GM19193 (cell line): ENCODE measurements around the gene VCL.

Source experiments
- POLR2A ChIP-seq: IDR thresholded peaks from 4 replicates; pipeline ENCODE4 v1.6.1; 2011; ENCODE audit not compliant: insufficient read depth, insufficient read length; ENCODE audit errors: extremely low read depth

VCL gene

DNA sequence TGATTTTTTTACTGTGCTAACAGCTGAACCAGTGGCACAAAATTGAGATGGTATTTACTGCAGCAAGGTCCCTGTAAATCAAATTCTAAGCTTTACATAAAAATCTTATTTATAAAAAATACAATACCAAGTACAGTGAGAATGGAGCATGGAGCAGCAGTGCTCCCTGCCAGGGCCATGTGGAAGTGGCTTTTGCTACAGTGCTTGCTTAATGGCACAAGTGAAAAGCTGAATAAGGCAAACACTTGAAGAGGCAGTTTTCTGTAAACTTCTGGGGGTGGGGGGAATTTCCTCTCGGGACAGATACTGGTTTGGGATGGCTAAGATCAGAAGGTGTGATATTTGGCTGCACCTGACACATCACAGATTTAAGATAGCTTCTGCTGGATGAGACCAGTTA is 125.2 kb downstream of the VCL start:
- TF ChIP-seq POLR2A, result no peak

DNA sequence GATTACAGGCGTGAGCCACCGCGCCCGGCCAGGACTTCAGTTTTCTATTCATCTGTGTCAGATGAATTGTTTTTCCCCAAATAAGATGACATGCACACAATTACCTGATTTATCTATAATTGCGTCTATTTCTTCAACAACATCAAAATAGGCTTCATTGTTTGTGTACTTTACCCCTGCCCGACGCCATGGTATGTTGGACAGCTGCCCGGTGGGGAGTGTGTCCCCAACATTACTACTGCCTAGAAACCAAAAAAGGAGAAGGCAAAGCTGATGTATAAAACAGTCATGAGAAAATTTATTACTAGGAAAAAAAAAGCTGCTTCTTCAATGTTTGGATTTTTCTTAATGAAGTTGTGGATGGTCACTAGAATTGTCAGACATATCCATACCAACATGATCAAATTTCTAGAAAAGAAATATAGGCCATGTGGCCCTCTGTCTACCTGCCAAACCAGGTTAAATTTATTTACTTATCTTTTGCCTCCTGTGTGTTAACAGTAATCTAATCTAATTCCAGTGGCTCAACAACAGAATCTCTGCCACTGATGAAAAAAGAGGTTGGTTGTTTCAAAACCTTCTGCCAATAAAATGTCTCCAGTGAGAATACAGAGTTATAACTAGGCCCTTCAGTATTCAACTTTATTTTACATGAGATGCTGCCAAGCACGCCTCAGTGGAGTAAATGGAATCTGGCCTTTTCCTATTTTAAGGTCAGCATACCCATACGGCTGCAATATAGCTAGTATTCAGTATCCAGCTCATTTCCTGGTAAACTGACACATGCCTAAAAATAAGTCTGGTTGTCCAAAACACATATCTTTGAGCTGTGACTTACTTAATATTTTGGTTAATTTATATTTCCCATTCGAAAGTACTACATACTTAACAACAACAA is 136.3 kb downstream of the VCL start:
- no peak for TF ChIP-seq POLR2A

DNA sequence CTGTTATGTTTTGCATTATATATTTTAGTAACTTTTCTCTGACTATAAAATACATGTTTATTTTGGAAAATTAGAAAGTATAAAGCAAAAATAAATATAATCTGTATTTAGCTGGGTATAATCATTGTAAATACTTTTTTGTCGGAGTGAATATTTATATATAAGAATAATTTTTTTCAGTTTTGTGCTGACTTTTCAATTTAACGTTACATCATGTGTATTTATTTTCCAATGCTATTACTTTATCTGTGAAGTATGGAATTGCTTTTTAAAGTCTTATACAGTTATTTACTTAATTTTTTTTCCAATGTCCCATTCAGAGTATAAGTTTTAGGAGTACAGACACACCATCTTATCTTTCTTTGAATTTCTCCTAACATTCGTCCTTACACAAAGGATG is 137.5 kb downstream of the VCL start:
- TF ChIP-seq POLR2A, result no peak

DNA sequence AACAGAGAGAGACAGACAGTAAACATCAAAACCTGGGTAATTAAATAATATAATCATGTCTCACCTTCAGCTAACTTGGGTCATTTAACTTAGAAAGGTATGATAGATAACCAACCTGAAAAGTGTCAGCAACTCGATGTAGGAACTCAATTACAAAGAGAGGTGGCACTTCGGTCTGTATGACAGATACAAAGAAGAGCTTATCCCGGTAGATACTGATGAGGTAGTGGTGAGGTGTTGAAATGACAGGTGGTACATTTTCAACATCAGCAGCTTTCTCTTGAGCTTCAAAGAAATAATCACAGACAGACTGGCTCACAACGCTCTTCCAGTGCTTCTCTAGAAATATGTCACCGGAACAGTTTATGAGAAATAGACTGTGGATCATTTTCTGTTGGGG is 140.1 kb downstream of the VCL start:
- TF ChIP-seq POLR2A, result no peak

DNA sequence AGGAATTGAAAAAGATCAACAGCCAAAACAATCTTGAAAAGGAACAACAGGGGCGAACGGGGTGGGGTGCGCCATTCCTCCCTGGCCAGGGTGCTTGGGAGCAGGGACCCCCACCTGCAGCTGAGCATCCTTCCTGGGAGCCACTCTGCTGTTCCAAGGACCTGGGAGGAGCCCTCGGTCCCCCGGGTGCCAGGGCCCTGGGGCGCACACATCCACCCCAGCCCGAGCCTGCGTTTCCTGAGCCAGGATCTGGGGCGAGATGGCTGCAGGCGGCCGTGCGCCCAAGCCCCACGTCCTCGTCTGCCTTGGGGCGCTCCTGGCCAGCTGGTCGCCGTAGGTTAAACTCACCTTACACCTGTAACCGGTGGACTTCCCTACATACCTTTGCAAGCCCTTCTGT is 142.1 kb downstream of the VCL start:
- TF ChIP-seq POLR2A, result no peak

DNA sequence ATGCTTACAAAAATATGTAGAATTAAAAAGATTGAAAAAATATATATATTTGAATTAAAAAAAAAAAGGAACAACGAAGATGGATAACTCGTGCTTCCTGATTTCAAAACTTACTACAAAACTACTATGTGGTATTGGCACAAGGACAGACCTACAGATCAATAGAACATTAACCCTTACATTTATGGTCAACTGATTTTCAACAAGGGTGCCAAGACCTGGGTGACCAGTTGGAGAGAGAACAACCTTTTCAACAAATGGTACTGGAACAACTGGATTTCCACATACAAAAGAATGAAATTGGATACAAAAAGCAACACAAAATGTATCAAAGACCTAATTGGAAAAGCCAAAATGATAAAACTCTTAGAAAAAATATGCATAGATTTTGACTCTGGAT is 142.6 kb downstream of the VCL start:
- TF ChIP-seq POLR2A, result no peak

DNA sequence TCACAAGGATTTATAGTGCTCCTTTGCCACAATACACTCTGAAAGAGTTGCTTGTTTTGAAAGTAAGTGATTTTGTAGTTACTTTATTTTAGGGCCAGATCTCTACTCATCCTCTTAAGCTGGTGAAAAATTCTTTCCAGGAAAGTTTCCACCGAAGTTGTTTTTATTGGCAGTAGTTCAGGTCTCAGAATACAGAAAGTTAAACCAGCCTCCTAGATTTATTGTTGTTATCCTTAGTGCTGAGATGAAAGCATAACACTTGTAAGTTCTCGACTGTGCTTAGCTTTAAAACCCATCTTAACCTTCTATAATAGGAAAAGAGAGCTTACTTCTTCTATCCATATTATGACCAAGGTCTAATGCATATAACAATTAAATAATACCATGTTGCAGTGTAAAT is 147.2 kb downstream of the VCL start:
- TF ChIP-seq POLR2A, result no peak

DNA sequence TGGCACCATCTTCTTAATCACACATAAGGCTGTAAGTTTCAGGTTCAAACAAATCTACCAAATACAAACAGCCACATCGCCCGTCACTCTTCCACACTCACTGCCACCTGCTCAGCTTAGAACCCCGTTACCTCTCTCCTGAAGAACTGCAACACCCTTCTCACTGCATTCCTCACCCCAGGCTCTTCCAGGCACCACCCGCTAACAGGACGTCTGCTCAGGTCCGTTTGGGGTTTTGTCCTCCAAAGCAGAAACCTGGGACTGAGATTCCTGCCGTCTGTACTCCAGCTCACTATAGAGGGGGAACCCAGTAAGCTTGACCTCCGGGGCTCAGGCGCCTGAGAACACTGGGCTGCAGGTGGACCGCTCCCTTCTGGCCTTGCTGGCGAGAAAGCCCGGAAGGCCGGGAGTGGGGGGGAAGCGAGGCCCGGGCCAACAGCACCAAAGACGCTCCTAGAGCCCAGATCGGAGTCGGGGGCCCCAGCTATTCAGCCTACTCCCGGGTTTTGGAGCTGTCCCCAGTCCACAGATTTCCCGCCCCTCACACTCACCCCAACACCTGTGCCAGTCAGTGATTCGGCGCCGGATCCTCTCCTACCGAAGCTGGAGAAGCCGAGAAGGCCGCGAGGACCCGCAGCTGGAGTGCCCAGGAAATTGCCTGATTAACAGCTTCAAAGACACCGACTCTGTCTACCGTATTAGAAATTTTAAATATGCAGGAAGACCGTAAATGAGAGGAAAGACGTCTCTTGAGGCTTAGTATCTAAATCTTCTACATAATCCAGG is 152.5 kb downstream of the VCL start, which contains the start of gene AP3M1:
Gene AP3M1 (minus strand): TSS at position 625 of the 786 bp plus-strand sequence. CDS start 12,449 bp downstream, outside the sequence.
- TF ChIP-seq POLR2A, result peak; percentile 55

DNA sequence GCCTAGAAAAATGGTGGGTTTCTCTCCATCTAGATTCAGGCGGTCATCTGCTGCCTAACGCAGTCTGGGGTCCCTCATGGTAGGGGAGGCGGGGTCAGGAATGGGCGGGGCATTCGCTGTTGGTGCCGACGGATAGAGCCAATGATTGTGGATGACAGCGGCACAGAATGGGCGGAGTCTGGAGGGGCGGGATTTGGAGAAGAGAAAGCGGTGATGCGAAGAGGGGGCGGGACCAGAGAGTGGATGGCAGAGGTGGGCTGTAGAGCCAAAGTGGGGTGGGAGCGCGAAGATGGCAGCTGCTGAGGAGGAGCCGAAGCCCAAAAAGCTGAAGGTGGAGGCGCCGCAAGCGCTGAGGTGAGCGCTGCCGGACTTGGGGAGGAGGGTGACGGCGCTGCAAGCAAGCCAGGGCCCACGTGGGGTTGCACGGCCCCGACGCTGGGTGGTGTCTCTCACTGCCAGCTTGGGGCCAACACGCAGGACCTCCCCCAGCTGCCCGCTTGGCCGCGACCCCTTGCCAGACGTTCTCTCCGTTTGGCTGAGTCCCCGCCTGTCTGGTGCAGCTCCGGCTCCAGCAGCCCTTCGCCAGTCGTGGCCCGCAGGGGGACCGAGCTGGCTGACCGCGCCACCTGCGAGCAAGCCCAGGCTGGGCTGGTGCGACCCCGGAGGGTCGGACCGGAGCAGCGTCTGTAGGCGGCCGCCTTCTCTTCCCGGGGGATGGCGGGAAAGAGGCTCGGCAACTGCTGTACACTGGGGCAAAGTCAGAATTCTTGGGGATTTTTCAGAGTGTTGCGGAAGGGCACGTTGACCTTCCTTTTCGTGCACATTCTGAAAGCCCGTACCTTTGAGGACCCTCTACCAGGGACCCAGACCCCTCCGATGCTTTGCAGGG is 153.3 kb downstream of the VCL start, which contains the start of gene ADK:
Gene ADK (plus strand): TSS at position 232 of the 889 bp plus-strand sequence. CDS start 58 bp downstream, at position 290.
- TF ChIP-seq POLR2A, result peak; percentile 60

DNA sequence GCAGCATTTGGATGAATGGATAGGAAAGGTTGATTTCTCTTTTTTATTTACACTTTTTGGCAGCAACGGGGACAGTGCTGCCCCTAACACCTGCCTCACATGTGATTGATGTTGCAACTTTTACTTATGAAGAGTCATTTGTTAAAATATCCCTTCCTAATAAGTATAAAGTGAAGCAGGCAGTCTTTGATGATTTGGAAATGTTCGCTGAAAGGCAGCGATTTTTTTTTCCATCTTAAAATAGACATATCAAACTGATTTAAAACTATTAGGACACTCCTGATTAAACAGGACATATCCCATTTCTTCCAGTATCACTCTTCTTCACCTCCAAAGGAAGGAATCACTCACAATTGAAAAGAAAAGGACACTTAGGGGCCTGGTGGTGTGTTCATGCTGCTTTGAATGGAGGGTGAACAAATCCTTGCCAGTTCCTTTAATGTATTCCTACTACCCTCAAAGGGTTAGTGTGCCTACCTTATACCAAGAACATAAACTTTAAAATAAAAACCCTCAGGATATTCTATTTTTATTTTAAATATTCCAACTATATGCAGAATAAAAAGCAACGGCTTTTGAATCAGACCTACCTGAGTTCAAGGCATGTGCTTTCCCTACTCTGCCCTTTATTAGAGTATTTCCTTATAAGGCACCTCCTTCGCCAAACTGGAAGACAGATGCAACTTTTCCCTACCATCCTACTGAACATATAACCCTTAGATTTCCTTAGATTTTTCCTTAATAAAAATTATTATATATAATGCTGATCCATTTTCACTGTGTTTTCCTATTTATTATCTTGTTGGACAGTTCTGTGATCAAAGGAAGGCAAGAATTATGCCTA is 154.2 kb downstream of the VCL start:
- TF ChIP-seq POLR2A, result no peak

DNA sequence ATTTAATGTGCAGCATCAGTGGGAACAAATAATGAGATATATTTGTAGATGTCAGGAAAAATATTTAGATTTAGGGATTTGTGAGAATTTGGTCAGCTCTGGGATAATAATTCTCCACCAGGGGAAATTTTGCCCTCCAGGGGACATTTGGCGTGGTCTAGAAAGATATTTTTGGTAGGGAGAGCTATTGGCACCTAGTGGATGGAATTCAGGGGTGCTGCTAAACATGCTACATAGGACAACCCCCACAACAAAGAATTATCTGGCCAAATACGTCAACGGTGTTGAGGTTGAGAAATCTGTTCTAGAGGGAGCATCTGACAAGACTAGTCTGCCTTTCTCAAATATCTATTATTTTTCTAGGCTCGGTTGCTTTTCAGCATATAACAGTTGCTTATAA is 155.2 kb downstream of the VCL start:
- no peak for TF ChIP-seq POLR2A

DNA sequence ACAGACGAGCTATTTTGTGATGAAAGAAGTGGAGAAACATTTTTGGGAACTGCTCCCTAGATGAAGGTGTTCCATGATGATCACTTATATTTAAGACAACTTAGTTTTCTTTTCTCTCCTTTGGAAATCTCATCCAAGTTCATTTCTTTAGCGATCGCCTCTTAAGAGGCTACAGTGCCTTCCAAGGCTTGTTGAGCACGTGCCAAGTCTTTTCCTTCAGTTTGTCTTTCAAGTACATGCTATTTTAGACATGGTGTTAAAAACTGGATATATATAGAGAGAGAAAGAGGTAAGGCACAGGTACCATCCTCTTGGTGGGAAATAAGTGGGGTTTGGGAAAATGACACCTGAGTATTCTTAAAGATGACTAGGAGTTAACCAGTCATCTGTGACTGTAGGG is 155.8 kb downstream of the VCL start:
- TF ChIP-seq POLR2A, result no peak

DNA sequence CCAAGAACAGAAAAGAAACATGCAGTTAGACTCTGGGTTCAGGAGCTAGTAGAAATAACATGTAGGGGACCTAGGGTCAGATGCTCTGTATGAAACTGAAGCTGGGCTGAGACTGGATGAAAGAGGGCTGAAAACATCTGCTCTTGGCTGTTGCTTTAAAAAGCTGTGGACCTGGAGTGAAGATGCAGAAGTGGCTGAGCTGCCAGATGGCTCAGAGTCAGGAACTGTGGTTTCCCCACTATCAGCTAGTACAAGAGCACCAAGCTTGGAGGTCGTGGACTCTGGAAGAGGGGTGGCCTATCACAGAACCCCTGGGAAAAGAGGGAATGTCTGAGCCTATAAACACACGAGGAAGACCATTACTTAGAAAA is 159.0 kb downstream of the VCL start:
- no peak for TF ChIP-seq POLR2A

DNA sequence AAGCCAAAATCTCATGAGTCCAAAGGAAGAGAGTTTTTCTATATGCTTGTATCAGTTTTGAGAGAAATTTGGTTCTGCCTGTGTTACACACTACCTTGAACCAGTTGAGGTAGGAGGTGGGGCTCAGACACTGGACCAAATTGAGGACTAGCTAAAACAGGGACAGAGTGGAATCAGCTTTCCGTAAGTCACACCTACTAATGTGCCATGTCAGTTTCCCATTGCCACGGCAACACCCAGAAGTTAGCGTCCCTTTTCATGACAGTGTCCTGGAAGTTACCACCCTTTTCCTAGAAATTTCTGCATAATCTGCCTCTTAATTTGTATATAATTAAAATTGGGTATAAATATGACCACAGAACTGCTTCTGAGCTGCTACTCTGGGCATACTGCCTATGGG is 162.1 kb downstream of the VCL start:
- TF ChIP-seq POLR2A, result no peak
